ENCODE data around the gene AXIN2.

AXIN2 gene

DNA sequence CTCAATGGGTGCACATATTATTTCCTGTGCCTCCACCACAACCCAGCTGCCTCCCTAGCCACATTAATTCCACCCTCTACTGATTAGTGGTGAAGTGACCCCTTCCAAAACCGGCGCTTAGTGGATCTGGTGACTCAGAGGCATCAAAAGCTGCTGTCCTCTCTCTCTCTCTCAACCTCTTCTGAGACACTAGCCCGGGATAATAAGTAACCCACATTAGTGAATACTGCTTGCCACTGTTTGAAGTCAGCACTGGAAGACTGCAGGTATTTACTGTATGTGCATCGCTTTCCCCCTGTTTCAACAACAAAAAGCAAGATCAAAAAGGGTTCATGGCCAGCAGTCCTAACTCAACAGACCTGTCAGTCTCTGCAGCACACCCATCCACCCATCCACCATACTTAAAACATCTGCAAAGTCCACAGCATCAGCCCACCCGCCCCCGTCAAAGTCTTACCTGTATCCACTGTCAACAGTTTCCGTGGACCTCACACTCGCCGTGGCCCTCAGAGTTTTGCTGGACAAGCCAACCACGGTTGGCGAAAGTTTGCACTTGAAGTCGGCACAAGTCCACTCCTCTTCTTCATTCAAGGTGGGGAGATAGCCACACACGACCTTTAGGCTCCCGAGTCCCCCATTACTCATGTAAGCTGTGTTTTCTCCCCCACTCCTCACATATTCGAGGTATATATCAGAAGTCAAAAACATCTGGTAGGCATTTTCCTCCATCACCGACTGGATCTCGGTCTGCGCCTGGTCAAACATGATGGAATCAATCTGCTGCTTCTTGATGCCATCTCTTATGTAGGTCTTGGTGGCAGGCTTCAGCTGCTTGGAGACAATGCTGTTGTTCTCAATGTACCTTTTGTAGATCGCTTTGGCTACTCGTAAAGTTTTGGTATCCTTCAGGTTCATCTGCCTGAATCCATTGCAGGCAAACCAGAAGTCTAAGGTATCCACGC, 3.8 kb downstream of the AXIN2 start:
- no peak for DNase-seq
- in situ Hi-C loops (cut with MboI; ENCODE audit: low pct_unique_long_range_greater_than_20kb, low sequenced_read_pairs) = no loop called here

DNA sequence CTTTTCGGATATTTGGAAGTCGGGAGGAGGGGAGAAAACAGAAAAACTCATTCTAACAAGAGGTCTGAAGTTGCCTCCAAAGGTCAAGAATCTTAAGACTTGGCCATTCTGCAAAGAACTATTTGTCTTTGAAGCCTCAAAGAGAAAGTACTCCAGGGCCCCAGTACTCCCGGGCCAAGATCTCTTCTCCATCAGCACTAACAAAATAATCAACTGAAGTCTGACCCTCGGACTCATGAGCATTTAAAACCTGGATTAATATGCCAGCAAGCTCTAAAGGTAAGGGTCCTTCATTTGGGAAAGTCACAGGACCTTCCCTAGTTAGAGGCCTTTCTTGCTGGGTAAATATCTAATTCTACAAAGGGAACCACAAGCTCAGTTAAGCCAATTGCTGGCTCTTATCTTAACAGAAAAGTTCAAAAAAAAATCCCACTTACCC, 4.5 kb downstream of the AXIN2 start:
- DNase-seq = no peak
- in situ Hi-C loops (cut with MboI; ENCODE audit: low pct_unique_long_range_greater_than_20kb, low sequenced_read_pairs) = no loop called here

DNA sequence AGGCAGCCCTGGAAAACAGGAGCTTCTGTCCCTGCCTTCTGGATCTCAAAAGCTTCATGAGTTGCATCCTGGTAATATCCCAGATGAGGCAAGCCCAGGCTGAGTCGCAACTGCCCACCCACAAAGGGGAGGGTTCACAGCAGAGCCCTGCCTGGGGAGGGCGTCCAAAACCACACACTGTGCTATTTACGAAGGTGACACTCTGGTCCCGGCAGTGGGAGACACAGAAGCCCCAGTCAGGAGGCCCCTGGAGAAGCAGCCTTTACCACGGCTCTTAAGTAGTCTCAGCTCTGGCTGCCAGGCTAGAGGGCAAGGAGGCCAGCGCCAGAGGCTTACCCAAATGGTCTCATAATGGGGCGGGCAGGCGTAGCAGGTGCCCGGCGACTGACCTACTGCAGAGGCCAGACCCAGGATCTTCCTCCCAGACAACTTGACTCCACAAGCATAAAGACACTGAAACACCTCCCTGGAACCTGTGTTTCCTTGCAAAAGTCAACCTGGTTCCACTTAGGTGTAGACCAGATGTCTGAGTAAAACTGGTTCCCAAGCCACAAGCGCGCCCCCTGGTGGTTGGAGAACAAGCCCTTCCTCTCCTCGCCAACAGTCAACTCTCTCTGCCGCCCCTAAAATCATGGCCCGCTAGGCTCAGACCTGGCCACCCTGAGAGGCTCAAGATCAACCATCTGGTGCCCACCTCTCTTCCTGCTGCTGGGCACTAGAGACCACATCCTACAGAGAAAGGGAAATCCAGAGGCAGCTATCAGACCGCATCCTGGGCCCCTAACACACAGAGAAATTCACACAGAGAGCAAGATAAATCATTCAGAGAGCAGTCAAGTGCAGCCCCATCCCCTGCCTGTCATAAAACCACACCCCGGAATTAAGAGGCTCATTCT, 5.2 kb downstream of the AXIN2 start:
- in situ Hi-C loops (cut with MboI; ENCODE audit: low pct_unique_long_range_greater_than_20kb, low sequenced_read_pairs) = no loop called here

DNA sequence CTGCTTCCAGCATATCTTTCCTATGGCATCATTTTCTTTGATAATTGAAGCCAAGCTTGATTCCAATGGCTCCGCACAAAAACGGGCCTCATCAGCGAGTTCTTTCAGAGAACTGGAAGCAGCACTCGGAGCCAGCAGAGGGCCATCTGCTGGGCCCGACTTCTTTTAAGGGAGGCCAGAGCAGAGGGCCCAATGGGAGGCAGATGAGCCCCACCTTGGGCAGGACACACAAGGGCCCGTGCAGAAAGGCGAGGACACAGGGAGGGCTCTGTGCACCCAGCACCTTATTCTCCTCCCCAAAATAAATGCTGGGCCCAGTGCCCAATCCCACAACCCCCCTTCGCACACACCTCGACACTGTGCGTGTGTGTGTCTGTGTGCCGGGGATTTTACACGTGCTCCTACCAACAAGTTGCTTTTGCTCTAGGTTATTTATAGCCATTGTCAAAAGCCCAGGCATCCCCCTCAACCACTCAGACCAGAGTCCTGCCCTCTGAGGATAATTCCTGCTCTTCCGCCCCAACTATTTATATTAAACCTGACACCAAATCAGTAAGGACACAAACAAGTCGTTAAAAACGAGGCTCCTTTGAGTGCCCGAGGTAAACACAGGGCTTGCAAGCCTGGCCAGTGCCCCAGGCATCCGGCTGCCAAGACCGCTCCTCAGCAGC, 6.8 kb downstream of the AXIN2 start:
- no peak for DNase-seq
- in situ Hi-C loops (cut with MboI; ENCODE audit: low pct_unique_long_range_greater_than_20kb, low sequenced_read_pairs) = no loop called here

More for the DNA sequence above, 5.2 kb downstream of the AXIN2 start:
- peak; percentile 74 for DNase-seq

DNA sequence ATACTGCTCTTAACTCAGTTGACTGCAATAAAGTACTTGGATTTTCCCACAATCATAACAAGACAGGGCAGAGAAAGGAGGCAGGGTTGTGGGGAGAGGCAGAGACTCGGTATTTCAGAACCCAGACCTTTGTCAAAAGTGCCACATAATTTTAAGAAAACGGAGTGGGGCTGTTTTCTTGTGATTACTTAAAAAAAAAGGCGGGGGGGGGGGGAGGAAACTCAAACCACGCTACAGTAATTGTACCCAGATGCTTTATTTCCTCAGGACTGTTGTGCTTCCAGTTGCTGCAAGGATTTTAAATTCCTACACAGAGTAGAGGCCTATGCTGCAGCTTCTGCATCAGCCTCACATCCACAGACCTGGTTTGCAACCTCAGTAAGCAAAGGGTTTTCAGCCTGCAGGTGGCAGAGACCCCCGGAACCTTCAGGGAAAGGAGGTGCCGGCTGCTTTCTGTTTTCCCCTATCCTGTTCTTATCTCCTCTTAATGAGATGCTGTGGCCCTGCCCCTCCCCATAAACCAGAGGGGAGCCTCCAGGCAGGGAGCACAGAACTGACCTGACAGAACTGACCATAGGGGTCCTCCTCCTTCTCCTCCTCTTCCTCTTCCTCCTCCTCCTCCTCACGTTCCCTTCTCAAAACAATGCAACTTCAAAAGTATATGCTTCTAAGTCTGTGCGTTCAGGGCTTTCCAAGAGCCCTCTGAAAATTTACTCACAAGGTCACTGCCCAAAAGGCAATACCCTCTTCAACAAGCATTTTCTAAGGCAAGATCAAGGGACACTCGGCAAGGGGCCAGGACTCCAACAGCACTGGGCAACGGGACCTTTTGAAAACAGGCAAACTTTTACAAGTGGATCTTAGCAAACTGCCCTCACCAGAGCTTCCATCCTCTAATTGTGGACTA, 7.5 kb downstream of the AXIN2 start:
- no peak for DNase-seq
- in situ Hi-C loops (cut with MboI; ENCODE audit: low pct_unique_long_range_greater_than_20kb, low sequenced_read_pairs) = no loop called here

DNA sequence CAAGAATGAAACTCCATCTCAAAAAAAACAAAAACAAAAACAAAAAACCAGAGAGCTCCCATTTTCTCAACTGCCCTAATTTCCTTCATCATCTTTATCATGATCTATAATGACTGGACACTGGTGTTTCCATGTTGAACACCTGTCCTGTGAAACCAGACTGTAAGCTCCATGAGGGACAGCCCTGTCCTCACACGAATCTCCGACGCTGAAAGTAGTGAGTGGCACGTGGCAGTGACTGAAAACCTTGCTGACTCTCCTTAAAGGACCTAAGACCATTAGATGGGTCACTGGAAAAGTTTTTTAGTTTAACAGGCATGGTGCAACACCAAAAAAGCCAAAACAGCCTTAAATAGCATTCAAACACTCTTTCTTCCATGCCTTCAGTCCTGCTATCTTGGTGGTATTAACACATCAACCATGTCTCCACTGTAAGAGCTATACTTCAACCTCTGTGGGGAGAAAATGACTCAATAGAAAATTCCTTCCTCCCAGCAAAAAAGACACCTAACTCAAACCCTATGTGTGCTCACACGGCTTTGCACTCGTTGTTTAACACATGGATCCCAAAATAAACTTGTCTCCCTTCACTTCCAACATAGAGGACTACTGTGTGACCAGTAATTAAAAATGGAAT, 8.3 kb downstream of the AXIN2 start:
- no peak for DNase-seq
- in situ Hi-C loops (cut with MboI; ENCODE audit: low pct_unique_long_range_greater_than_20kb, low sequenced_read_pairs) = no loop called here

DNA sequence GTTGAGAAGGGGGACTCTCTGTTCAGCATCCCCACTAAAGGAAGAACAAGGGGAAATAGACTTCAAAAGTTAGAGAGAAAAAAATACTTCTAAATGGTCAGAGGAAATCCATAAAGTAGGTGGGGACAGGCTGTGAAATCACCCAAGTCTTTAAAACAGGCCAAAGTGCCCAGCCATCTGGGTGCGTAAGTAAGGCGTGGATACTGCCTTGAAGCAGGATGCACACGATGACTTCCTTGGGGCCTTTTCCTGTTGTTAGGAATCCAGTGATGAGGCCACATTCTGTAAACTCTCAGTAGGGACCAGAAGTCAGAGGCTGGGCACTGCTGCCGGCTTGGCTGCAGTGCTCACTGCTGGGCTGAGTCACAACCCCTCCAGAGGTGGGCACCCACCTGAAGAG, 9.2 kb downstream of the AXIN2 start:
- DNase-seq = no peak
- in situ Hi-C loops (cut with MboI; ENCODE audit: low pct_unique_long_range_greater_than_20kb, low sequenced_read_pairs) = no loop called here

DNA sequence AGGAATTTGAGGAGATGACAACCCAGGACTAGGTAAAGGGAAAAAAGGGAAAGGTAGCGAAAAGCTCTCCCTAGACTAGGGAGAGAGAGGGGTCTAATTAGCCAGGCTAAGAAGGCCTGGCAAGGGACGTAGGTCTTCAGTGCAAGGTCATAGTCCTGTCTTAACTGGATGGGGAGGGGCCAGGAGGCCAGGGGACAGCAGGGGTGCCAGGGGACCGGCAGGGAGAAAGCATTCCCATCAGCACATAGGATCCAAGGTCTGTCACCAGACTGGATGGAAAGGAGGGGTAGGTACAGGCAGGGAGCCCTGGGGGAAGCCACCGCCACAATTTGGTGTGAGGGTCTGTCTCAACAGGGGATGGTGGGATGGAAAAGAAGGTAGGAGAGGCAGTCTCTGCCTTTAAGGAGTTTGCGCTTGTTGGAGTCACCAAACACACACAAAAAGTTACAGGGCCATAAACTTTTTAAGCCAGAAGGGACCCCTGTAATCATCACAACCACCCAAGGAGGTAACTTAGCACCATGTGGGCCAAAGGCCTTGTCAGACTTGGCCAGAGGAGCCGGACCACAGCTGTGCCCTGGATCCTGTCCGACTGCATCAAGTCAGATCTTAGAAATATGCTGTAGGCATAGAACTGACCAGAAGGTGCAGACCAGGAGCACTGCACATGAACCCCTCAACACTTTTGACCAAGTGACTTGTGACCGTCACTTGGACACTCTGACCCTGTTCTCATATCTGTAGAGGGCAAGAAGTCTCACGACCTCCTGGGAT, 10.0 kb downstream of the AXIN2 start:
- in situ Hi-C loops (cut with MboI; ENCODE audit: low pct_unique_long_range_greater_than_20kb, low sequenced_read_pairs) = no loop called here
- DNase-seq = no peak

DNA sequence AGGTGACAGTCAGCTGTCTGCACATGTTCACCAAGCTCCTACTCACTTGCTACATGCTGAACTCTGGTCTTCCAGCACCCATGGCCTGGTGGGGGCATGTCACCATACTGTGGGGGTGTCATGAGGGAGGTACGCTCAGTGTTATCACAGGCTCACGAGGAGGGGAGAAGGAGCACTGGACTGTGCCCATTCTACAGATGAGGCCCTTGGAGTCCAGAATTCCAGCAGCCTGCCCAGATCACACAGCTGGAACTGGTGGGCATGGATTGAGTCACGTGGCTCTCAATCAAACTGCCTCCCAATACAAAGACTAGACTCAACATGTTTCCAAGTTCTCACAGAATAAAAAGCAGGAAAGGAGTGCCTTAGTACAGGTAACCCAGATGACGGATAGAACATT, 10.7 kb downstream of the AXIN2 start:
- DNase-seq = no peak
- in situ Hi-C loops (cut with MboI; ENCODE audit: low pct_unique_long_range_greater_than_20kb, low sequenced_read_pairs) = no loop called here

DNA sequence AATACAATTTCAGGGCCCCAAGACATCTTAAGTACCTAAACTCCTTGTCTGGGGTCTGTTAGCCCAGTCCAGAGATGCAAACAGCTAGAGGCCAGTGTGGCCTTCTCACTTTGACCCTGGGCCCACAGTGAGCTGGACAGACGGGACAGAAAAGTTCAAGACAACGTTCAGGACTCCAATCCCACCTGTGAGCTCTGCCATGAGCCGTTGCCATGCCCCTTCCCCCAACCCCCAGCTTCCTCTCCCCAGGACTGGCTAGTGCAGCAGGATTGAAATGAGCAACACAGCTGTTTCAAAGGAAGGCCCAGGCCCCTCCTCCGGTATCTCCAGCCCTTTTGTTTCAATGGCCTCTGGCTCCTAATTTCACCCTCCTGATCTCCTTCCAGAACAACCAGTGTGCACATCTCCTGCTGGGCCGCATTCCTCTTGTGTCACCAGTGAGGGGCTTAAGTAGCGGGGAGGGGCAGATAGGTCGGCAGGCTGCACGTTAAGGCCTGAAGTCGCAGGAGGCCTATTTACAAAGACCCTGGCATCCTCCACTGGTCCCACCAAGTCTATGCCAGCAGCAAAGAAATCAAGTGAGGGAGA, 11.3 kb downstream of the AXIN2 start:
- in situ Hi-C loops (cut with MboI; ENCODE audit: low pct_unique_long_range_greater_than_20kb, low sequenced_read_pairs) = no loop called here
- DNase-seq = no peak

DNA sequence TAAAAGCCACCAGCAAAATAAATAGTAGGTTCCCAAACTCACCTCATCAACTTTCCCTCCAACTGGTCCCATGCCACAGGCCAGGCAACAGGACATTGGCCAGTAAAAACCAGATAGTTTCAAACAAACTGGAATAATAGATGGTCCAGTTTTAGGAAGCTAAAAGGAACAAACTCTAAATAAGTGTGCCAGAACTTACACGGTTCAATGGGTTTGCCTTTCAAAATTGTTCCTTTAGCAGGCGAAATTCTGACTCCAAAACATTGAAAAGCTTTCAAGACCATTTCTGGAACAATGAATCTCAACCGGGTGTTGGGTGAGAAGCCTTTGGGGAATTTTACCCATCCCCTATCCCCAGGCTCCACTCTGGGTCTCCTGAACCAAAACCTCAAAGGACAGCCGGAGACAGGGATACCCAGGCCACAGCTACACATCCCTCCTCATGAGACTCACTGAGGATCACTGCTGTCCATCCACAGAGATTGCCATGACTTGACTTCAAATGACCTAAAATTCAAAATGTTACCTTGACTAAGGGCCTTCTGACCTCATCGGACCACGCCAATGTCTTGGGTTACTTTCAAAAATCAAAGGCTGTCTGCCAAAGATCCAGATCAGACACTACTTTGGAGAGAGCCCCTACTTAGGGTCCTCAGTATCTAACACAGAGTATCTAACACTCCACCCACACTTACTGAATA, 13.0 kb downstream of the AXIN2 start:
- DNase-seq = no peak
- in situ Hi-C loops (cut with MboI; ENCODE audit: low pct_unique_long_range_greater_than_20kb, low sequenced_read_pairs) = no loop called here

DNA sequence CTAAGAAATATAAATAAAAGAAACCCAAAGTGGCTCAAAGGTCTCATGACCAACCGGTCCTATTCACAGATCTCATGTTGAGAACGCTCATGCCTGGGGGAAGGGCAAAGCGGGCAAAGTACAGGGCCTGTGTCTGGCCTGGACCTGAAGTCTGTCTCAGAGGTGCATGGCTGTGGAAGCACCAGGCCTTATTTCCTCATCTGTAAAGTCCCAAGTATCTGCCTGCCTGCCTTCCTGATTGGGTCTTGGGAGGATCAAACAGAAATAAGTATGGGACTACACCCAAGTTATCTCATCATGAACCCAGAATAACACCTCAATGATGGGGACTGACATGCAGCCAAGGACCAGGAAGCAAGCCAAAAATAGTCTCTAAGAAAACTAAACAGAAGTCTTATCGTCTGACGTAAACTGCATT, 14.2 kb downstream of the AXIN2 start:
- in situ Hi-C loops (cut with MboI; ENCODE audit: low pct_unique_long_range_greater_than_20kb, low sequenced_read_pairs) = no loop called here
- no peak for DNase-seq

DNA sequence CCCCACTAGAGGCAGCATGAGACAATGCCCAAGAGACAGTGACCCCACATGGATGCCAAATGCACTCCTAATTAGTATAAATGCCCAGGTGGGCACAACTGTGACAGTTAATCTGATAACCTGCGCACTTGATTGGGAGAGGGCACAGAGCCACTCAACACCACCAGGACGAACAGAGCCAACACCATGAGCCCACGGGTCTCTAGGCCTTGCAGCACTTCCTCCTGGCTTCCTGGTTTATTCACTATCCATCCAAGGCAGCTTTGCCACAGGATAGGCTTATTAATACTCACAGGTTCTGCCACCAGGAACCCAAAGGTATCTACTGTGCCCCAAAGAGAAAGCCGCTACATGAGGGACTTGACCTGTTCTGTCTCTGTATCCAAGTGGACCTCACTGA, 14.9 kb downstream of the AXIN2 start:
- no peak for DNase-seq
- in situ Hi-C loops (cut with MboI; ENCODE audit: low pct_unique_long_range_greater_than_20kb, low sequenced_read_pairs) = no loop called here

DNA sequence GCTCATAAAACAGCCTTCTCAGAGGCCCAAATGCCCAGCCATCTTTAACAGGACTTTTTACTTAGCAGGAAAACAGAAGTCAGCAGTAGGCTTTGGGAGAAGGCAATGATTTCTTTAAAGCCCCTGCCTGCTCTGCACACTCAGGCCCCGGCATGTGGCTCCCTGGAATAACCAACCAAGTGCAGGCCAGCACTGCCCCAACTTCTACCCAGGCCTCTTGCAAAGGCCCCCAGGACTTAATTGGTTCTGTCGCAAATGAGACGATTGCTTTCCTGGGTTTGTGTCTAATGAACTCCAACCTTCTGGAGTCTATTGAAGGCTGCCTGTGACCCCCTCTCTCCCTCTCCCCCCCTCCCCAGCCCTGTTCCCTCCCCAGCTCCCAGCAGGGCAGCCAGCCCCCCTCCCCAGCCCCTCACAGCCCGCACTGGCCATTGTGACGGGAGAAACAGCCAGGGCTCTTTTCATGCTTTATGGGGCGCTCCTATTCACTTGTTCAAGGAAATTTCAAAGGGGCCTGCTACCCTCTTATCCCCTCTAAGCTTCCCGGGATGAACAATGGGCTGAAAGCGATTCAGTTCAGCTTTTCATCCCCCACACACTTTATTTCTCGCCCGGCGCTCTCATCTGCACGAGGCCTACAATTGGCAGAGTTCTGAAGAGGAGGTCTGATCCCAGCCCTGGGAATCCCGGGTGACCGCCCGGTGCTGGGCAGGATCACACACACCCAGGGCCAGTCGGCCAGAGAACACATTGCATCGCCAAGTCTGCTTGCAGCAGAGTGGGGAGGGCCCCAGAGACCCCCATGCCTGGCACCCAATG, 15.5 kb downstream of the AXIN2 start:
- in situ Hi-C loops (cut with MboI; ENCODE audit: low pct_unique_long_range_greater_than_20kb, low sequenced_read_pairs) = no loop called here
- DNase-seq = no peak

DNA sequence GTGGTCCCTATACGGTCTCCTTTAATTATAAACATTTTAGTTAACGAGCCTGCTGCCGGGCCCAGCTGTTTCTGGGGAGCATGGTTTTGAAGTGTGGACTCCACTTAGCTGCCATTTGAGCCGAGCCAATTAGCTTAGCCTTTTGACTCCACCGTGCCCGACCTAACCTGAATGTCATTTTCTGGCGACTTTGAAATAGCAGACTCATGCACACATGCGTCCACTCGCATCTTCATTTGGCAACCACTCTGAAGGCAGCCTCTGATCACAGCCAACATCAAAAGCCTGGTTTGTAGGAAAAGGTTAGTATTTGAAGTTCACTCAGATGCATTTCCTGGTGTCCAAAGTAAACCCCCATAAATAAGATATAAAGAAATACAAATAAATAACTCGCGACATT, 16.8 kb downstream of the AXIN2 start:
- in situ Hi-C loops (cut with MboI; ENCODE audit: low pct_unique_long_range_greater_than_20kb, low sequenced_read_pairs) = no loop called here
- DNase-seq = no peak

DNA sequence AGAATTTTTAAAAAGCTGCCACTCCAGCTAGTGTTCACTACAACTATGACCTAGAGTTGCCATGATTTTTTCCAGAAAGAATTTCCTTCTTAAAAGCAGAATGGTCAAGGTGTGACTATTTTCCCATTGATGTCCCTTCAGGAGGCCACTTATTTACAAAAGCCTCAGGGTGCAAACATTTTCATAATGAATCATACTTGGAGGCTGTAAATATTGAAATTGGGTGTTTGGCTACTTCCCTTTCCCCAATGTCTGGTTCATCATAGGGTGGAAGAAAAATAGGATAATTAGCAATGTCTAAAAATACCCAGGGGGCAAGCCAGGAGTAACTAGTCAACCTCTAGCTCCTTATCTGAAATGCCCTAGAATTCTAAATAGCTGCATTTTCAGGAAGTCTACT, 18.8 kb downstream of the AXIN2 start:
- in situ Hi-C loops (cut with MboI; ENCODE audit: low pct_unique_long_range_greater_than_20kb, low sequenced_read_pairs) = no loop called here
- DNase-seq = no peak
